ENCODE data around the gene DYNLRB1.

DYNLRB1 gene

DNA sequence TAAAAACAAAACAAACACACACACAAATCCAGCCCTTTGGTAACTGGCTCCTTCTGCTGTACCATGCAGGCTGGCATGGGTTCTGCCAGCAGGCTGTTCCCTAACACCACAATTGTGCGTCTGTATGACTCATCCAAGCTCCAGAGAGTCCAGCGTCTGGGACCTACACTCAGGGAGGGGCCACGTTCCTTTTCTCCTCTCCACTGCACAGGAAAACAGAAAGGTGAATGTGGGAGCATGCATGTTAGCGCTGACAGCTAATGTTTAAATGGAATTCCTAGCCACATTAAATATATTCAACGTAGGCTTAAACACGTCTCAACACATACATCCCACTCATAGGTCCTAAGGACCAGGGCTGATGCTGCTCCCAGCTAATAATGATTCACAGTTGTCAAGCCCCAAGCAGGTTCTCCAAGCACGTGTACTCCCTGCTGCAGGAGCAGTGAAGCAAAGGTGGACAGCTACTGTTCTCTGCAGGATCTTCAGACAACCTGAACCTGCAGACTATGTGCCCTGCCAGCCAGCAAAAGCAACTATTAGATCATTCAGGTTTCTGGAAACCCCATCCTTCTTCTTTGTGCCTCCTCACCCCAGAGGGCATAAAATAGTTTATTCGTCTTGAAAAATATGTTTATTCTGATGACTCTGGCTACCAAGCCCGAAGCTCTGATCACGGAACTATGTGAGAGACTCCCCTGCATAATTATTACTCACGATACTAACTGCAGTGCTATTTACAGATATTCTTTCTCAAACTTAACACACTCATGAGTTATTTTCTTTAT, 63.2 kb downstream of the DYNLRB1 start:
- DNase-seq (ENCODE audit: low read depth in 2 of 2) = no peak

GRCh38 chr20:34579979-34580940, 64.0 kb downstream of the DYNLRB1 start:
- DNase-seq (ENCODE audit: low read depth in 2 of 2) = no peak

DNA sequence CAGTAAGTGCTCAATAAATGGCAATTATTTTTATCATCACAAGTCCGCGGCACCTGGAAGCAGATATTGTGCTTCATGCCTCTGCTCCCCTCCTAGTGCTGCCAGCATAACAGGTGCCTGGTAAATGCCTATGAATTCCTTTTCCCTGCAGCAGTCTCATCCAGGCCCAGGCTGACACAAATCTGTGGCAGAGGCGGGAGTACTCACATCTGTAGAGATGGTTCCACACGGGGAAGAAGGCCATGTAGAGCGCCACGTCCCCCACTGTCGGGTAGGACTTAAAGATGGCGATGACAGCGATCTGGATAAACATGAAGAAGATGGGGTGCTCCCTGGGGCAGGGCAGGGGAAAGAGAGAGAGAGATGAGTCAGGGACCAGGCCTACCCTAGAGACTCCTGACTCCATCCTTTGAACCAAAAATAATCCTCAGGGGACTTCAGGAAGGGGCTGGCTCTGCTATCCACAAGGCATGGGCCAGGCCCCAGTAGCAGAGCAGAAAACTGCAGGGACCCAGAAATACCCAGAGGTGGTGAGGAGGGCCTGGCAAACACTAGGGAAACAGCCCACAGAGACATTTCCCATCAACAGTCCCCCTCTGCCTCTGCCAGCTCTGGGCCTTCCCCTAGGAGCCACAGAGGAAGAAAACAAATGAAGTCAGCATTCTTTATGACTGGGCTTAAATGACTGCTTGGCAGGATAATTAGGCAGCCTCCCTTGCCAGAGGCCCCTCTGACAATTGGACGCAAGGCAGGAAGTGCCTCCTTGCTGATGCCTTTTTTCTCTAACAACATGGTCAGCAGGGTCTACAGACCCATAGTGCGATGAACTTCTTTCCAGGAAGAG, 65.3 kb downstream of the DYNLRB1 start:
- DNase-seq (ENCODE audit: low read depth in 2 of 2) = no peak

GRCh38 chr20:34582221-34582620, 66.0 kb downstream of the DYNLRB1 start:
- no peak for DNase-seq (ENCODE audit: low read depth in 2 of 2)

- DNase-seq (ENCODE audit: low read depth in 2 of 2) = no peak
These were observed 66.7 kb downstream of the DYNLRB1 start for GRCh38 chr20:34582911-34583310.

DNA sequence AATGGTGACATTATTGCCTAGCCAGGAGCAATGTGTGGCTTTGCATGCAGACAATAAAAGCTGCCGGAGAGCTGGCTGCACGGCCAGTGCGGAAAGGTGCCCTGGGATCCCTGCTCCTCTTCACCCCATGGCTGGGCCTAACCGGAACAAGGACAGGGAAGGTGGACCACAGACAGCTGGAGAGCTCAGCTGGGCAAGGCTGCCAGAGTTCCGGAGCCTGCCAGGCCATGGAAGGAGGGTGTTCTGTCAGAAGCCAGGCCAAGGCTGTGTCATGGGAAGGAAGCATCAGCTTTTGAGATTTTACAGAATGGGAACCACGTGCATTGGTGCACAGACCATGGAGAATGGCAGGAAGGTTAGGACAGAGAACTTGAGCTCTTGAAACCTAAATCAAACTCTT, 67.3 kb downstream of the DYNLRB1 start:
- no peak for DNase-seq (ENCODE audit: low read depth in 2 of 2)

GRCh38 chr20:34585019-34585418, 68.8 kb downstream of the DYNLRB1 start:
- no peak for DNase-seq (ENCODE audit: low read depth in 2 of 2)

- no peak for DNase-seq (ENCODE audit: low read depth in 2 of 2)
These were observed 70.4 kb downstream of the DYNLRB1 start for GRCh38 chr20:34586488-34587163.
